Lower lobe of right lung (tissue), 2 donors: ENCODE data around the gene GMDS. TPM values are rescaled to one million over a fixed set of nuclear protein-coding genes. Genes with fewer than 3 reads are reported as not detected.

Experiments used
- ATAC-seq, 2 donors: fragments of 200-7000 bp; cut with Tn5 transposase; one replicate each; pipeline ENCODE4 v1.9.1; 2020 to 2022; ENCODE audit warnings: mild to moderate bottlenecking in 2 of 2, moderate library complexity in 2 of 2
- DNase-seq: peaks from one replicate; pipeline ENCODE4 v3.0.0-alpha.2; 2020
- H3K27ac ChIP-seq: fragments of 200-600 bp; one replicate; pipeline ENCODE4 v1.8.0; 2022
- H3K27me3 ChIP-seq: fragments of 200-600 bp; one replicate; pipeline ENCODE4 v1.8.0; 2022; ENCODE audit warnings: low read depth
- H3K36me3 ChIP-seq: fragments of 200-600 bp; one replicate; pipeline ENCODE4 v1.8.0; 2022; ENCODE audit warnings: mild to moderate bottlenecking
- H3K4me1 ChIP-seq: fragments of 200-600 bp; one replicate; pipeline ENCODE4 v1.8.0; 2022
- H3K4me3 ChIP-seq: fragments of 200-600 bp; one replicate; pipeline ENCODE4 v1.8.0; 2022; ENCODE audit warnings: mild to moderate bottlenecking
- H3K9me3 ChIP-seq: fragments of 200-600 bp; one replicate; pipeline ENCODE4 v1.8.0; 2022
- intact Hi-C: fragments of 100-400 bp; cut with DNase I; formaldehyde crosslinking; loops from one replicate; pipeline ENCODE4 v1.11.0; 2022
- total RNA-seq: library from RNA; stranded (reverse); fragmentation: NEBNext Ultra II Directional; extraction: Animal tissue kit (Norgen Biotek cat#: 25700); gene quantifications from one replicate; pipeline ENCODE4 v1.2.1, GENCODE V29; 2021
- TF ChIP-seq, protein P1 (sequence below): fragments of 200-600 bp; IDR thresholded peaks from one replicate; pipeline ENCODE4 v1.8.0; 2022; ENCODE audit warnings: antibody characterized with exemption, mild to moderate bottlenecking
- donor health status: DM: no; HTN: yes; CAD: no; lungs with severe emphysema.

GMDS gene
- total RNA-seq, 1 donor from 2014 or later = 12.7 TPM

GRCh38 chr6:1812487-1812886, 432.9 kb downstream of the GMDS start:
- Histone ChIP-seq H3K27me3 (no peaks in the 10 kb centered on the region), H3K36me3 (no peaks in the 10 kb centered on the region), H3K9me3 (no peaks in the 10 kb centered on the region), H3K4me3 (no peak overlapping the region), H3K27ac (no peak overlapping the region), H3K4me1 (no peaks in the 10 kb centered on the region)
- ATAC-seq (no peak), DNase-seq (no peak)
- intact Hi-C loops = no loop called here
- TF ChIP-seq, protein P1, sequence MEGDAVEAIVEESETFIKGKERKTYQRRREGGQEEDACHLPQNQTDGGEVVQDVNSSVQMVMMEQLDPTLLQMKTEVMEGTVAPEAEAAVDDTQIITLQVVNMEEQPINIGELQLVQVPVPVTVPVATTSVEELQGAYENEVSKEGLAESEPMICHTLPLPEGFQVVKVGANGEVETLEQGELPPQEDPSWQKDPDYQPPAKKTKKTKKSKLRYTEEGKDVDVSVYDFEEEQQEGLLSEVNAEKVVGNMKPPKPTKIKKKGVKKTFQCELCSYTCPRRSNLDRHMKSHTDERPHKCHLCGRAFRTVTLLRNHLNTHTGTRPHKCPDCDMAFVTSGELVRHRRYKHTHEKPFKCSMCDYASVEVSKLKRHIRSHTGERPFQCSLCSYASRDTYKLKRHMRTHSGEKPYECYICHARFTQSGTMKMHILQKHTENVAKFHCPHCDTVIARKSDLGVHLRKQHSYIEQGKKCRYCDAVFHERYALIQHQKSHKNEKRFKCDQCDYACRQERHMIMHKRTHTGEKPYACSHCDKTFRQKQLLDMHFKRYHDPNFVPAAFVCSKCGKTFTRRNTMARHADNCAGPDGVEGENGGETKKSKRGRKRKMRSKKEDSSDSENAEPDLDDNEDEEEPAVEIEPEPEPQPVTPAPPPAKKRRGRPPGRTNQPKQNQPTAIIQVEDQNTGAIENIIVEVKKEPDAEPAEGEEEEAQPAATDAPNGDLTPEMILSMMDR = no peak

GRCh38 chr6:1812034-1812433, 433.4 kb downstream of the GMDS start:
- no peaks in the 10 kb centered on the region for H3K9me3 ChIP-seq
- TF ChIP-seq, protein P1 = no peak
- H3K27me3 ChIP-seq = no peaks in the 10 kb centered on the region
- H3K27ac ChIP-seq = no peak overlapping the region
- DNase-seq (no peak), ATAC-seq (no peak)
- H3K4me3 ChIP-seq = no peak overlapping the region
- H3K4me1 ChIP-seq = no peaks in the 10 kb centered on the region
- H3K36me3 ChIP-seq = no peaks in the 10 kb centered on the region
- intact Hi-C loops = no loop called here

- Histone ChIP-seq H3K9me3 (no peaks in the 10 kb centered on the region), H3K27ac (no peak overlapping the region), H3K4me3 (no peak overlapping the region), H3K4me1 (no peaks in the 10 kb centered on the region), H3K36me3 (no peaks in the 10 kb centered on the region), H3K27me3 (no peaks in the 10 kb centered on the region)
- ATAC-seq (no peak), DNase-seq (no peak)
- TF ChIP-seq, protein P1 = no peak
- intact Hi-C loops = no loop called here
Measured at GRCh38 chr6:1810880-1811279, 434.5 kb downstream of the GMDS start.

- Histone ChIP-seq H3K4me3 (no peak overlapping the region), H3K27ac (no peak overlapping the region), H3K27me3 (no peaks in the 10 kb centered on the region), H3K36me3 (no peaks in the 10 kb centered on the region), H3K9me3 (no peaks in the 10 kb centered on the region), H3K4me1 (no peaks in the 10 kb centered on the region)
- no peak for DNase-seq
- ATAC-seq = no peak
- intact Hi-C loops = no loop called here
- TF ChIP-seq, protein P1 = no peak
Measured at GRCh38 chr6:1809291-1809988, 436.0 kb downstream of the GMDS start.

GRCh38 chr6:1806935-1807334, 438.5 kb downstream of the GMDS start:
- no peaks in the 10 kb centered on the region for H3K36me3 ChIP-seq
- DNase-seq (no peak), ATAC-seq (no peak)
- intact Hi-C loops = no loop called here
- no peak overlapping the region for H3K4me3 ChIP-seq
- no peak overlapping the region for H3K27ac ChIP-seq
- no peaks in the 10 kb centered on the region for H3K27me3 ChIP-seq
- no peaks in the 10 kb centered on the region for H3K4me1 ChIP-seq
- H3K9me3 ChIP-seq = no peaks in the 10 kb centered on the region
- TF ChIP-seq, protein P1 = no peak
